HUES6 (cell line): ENCODE measurements around the gene TMBIM6.

Experiments
- H3K27ac ChIP-seq: 2 replicates; pipeline ENCODE4 v1.7.0; 2013; ENCODE audit warnings: low read depth, mild to moderate bottlenecking, low read length, inconsistent platforms
- H3K27me3 ChIP-seq: 2 replicates; pipeline ENCODE4 v1.6.1; 2013; ENCODE audit warnings: low read length; ENCODE audit not compliant: control insufficient read depth, insufficient read depth
- H3K36me3 ChIP-seq: 2 replicates; pipeline ENCODE4 v1.6.1; 2013; ENCODE audit warnings: low read length; ENCODE audit not compliant: control insufficient read depth, insufficient read depth
- H3K4me1 ChIP-seq: 2 replicates; pipeline ENCODE4 v1.6.1; 2013; ENCODE audit warnings: low read length; ENCODE audit not compliant: control insufficient read depth, insufficient read depth
- H3K4me3 ChIP-seq: 2 replicates; pipeline ENCODE4 v1.5.1; 2013; ENCODE audit warnings: low read depth, low read length
- H3K9ac ChIP-seq: one replicate; pipeline ENCODE4 v1.6.1; 2013; ENCODE audit warnings: mild to moderate bottlenecking, low read length
- H3K9me3 ChIP-seq: 2 replicates; pipeline ENCODE4 v1.6.1; 2013; ENCODE audit warnings: low read depth, low read length; ENCODE audit not compliant: control insufficient read depth, insufficient read depth

Gene TMBIM6

GRCh38 chr12:49798934-49799333 lies 57.6 kb downstream of the TMBIM6 start:
- H3K9me3 ChIP-seq: no peaks in the 10 kb centered on the region
- no peaks in the 10 kb centered on the region for H3K4me1 ChIP-seq
- H3K27ac ChIP-seq: no peak overlapping the region
- H3K36me3 ChIP-seq: peaks cover 61% of the 10 kb centered on the region
- H3K4me3 ChIP-seq: no peak overlapping the region
- H3K9ac ChIP-seq: no peak overlapping the region
- no peaks in the 10 kb centered on the region for H3K27me3 ChIP-seq

GRCh38 chr12:49800421-49801140 lies 59.2 kb downstream of the TMBIM6 start:
- Histone ChIP-seq H3K9ac (no peak overlapping the region), H3K36me3 (peaks cover 74% of the 10 kb centered on the region), H3K27ac (no peak overlapping the region)

GRCh38 chr12:49801141-49802063 lies 60.0 kb downstream of the TMBIM6 start:
- Histone ChIP-seq H3K36me3 (peaks cover 79% of the 10 kb centered on the region), H3K27ac (no peak overlapping the region), H3K9me3 (no peaks in the 10 kb centered on the region), H3K4me3 (no peak overlapping the region), H3K4me1 (no peaks in the 10 kb centered on the region), H3K9ac (no peak overlapping the region), H3K27me3 (no peaks in the 10 kb centered on the region)

More at GRCh38 chr12:49800421-49801140, 59.2 kb downstream of the TMBIM6 start:
- H3K4me3 ChIP-seq: no peak overlapping the region
- H3K4me1 ChIP-seq: no peaks in the 10 kb centered on the region
- no peaks in the 10 kb centered on the region for H3K9me3 ChIP-seq
- no peaks in the 10 kb centered on the region for H3K27me3 ChIP-seq

DNA sequence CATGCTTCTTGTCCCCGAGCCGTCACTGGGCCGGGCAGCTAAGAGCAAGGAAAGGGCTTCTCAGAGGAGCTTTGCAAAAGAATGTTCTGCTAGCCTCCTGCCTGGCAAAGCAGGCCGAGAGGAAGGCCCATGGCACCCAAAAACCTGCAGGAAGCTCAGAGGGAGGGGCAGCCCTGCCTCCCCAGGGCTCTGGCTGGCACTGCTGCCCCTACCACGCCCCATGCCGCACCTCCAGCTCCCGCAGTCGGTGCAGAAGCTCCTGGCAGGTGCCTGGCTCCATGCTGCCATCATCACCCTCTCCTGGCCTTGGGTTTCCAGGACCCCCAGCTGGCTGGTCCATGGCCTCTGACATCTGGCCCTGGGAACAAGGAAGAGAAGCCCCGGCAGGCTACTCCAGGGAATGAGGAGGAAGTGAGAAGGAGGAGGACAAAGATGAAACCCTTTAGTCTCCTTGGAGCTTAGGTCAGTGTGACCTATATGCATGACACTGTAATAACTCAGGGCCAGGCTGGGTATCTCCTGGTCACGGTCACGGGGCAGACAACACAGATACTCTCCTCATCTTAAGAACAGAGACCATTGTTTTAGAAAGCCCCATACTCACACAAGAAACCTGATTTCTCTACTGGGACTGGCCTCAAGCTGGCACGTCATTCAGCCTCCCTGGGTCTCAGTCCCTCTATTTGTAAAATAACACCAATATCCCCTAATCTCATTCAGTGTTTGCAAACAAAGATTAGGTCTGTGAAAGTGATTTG lies 62.5 kb downstream of the TMBIM6 start:
- no peak overlapping the region for H3K9ac ChIP-seq
- H3K36me3 ChIP-seq: peaks cover 57% of the 10 kb centered on the region
- H3K27me3 ChIP-seq: no peaks in the 10 kb centered on the region
- H3K4me1 ChIP-seq: peaks cover 12% of the 10 kb centered on the region
- no peaks in the 10 kb centered on the region for H3K9me3 ChIP-seq
- no peak overlapping the region for H3K27ac ChIP-seq
- no peak overlapping the region for H3K4me3 ChIP-seq

DNA sequence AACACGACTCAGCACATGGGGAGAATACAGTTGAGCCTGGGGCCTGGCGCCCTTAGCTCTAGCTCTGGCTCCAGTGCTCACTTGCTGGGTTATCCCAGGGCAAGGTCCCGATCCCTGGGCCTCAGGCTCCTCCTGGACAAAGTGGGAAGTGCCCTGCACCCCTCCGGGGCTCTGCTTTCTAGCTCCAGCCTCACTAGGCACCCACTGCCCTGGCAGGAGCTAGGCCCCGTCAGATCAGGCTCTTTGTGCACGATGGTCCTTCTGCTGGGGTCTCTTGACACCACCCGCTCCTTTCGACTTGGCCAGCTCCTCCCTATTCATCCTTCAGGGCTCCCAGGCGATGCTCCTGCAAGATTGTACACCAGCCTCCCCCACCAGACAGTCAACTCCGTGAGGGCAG lies 63.5 kb downstream of the TMBIM6 start:
- no peak overlapping the region for H3K4me3 ChIP-seq
- no peaks in the 10 kb centered on the region for H3K27me3 ChIP-seq
- H3K4me1 ChIP-seq: peaks cover 22% of the 10 kb centered on the region
- H3K9me3 ChIP-seq: no peaks in the 10 kb centered on the region
- no peak overlapping the region for H3K9ac ChIP-seq
- H3K36me3 ChIP-seq: peaks cover 53% of the 10 kb centered on the region
- H3K27ac ChIP-seq: no peak overlapping the region

- Histone ChIP-seq H3K36me3 (peaks cover 49% of the 10 kb centered on the region), H3K4me1 (peaks cover 26% of the 10 kb centered on the region)
These were observed 64.1 kb downstream of the TMBIM6 start for GRCh38 chr12:49805409-49805808.

DNA sequence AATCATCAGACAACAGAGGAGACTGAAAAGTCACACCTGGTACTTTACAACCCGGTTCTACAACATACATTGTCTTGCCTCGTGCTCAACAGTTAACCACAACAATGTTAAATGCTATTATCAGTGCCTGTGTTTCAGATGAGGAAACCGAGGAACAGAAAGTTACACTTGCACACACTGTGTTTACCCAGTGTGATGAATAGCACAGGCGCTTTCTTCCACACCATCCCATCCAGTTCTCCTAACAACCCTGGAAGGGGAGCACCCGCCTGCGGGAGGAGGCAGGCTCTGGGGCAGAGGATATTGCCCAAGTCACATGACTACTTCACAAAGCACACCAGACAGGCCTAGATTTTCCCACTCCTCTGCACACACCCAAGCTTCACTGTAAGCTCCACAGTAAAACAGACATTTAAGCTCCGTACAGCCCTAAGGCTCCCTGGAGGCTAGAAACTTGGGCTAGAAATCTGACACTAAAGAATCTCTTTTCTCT lies 65.0 kb downstream of the TMBIM6 start:
- H3K27me3 ChIP-seq: no peaks in the 10 kb centered on the region
- H3K36me3 ChIP-seq: peaks cover 39% of the 10 kb centered on the region

More at GRCh38 chr12:49805409-49805808, 64.1 kb downstream of the TMBIM6 start:
- Histone ChIP-seq H3K27ac (no peak overlapping the region), H3K9me3 (no peaks in the 10 kb centered on the region), H3K4me3 (no peak overlapping the region), H3K9ac (no peak overlapping the region), H3K27me3 (no peaks in the 10 kb centered on the region)

GRCh38 chr12:49806877-49807276 lies 65.5 kb downstream of the TMBIM6 start:
- Histone ChIP-seq H3K9me3 (no peaks in the 10 kb centered on the region), H3K9ac (no peak overlapping the region), H3K36me3 (peaks cover 34% of the 10 kb centered on the region), H3K27ac (no peak overlapping the region), H3K4me3 (no peak overlapping the region), H3K4me1 (peaks cover 33% of the 10 kb centered on the region), H3K27me3 (no peaks in the 10 kb centered on the region)

More for the DNA sequence above, 65.0 kb downstream of the TMBIM6 start:
- H3K4me3 ChIP-seq: no peak overlapping the region
- peaks cover 33% of the 10 kb centered on the region for H3K4me1 ChIP-seq
- no peak overlapping the region for H3K9ac ChIP-seq
- H3K27ac ChIP-seq: no peak overlapping the region
- no peaks in the 10 kb centered on the region for H3K9me3 ChIP-seq

GRCh38 chr12:49807991-49808580 lies 66.7 kb downstream of the TMBIM6 start:
- Histone ChIP-seq H3K4me3 (no peak overlapping the region), H3K36me3 (peaks cover 28% of the 10 kb centered on the region), H3K9me3 (no peaks in the 10 kb centered on the region), H3K4me1 (peaks cover 33% of the 10 kb centered on the region), H3K27ac (peak overlapping the region; percentile 59; the same call in 1 of the 2 replicates), H3K27me3 (no peaks in the 10 kb centered on the region), H3K9ac (peak overlapping the region; percentile 43)

DNA sequence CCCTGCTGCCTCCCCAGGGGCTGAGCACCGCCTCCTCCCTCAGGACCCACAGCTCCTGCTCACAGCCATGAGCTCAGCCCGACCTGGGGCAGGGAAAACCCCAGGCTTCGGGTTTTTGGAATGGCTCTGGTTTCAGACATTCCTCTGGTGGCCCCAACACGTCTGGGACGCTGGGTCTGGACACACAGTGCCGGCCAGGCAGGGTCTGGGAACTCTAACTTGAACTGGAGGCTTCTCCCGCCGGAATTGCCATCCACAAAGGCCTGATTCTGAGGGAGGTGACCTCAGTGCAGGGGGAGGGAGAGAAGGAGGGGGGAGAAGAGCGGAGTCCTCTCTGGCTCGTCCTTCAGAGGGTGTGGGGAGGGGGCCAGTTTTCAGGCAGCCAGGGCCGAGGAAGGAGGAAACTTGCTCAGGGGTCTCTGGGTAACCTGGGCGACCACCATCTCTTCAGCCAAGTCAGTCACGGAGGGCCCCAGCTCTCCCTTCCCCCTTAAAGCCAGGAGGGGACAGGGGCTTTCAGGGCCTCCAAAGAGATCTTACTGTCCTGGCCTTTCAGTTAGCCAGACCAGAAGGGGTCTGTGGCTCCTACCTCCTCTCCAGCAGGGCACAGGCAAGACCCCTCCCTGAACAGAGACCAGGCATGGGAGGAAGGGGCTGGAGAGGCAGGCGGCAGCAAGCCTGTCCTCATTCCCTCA lies 67.5 kb downstream of the TMBIM6 start:
- Histone ChIP-seq H3K4me1 (peaks cover 33% of the 10 kb centered on the region), H3K9me3 (no peaks in the 10 kb centered on the region), H3K36me3 (peaks cover 21% of the 10 kb centered on the region), H3K9ac (peak overlapping the region; percentile 43), H3K27me3 (no peaks in the 10 kb centered on the region), H3K4me3 (no peak overlapping the region), H3K27ac (peak overlapping the region; percentile 59; the same call in 1 of the 2 replicates)
